Smooth muscle cell (in vitro differentiated cells): ENCODE data around the gene MLEC. TPM values are rescaled to one million over a fixed set of nuclear protein-coding genes. Genes with fewer than 3 reads are reported as not detected.
A peak's percentile ranks its signal among the peaks of the same experiment; 100 is the strongest.

ENCODE experiments used
- DNase-seq: peaks from one replicate; lab custom pipeline; 2025; ENCODE audit not compliant: unreplicated experiment; lab: John Stamatoyannopoulos, UW
- H2AFZ ChIP-seq: fragments of 200-600 bp; sonication (generic); 2 replicates; pipeline ENCODE4 v1.6.0; 2016; ENCODE audit warnings: antibody characterized with exemption, low read depth, mild to moderate bottlenecking
- H3F3A ChIP-seq: fragments of 200-600 bp; sonication (generic); 2 replicates; pipeline ENCODE4 v1.6.0; 2017; ENCODE audit warnings: antibody characterized with exemption, low read depth
- H3K27ac ChIP-seq: fragments of 200-600 bp; sonication (generic); 2 replicates; pipeline ENCODE4 v1.5.1; 2016; ENCODE audit warnings: low read depth, mild to moderate bottlenecking
- H3K27me3 ChIP-seq: fragments of 200-600 bp; sonication (generic); 2 replicates; pipeline ENCODE4 v1.6.1; 2016; ENCODE audit warnings: low read depth, mild to moderate bottlenecking
- H3K36me3 ChIP-seq: fragments of 200-600 bp; sonication (generic); 2 replicates; pipeline ENCODE4 v1.5.1; 2016; ENCODE audit warnings: low read depth
- H3K4me1 ChIP-seq: fragments of 200-600 bp; sonication (generic); 2 replicates; pipeline ENCODE4 v1.5.1; 2016; ENCODE audit warnings: low read depth
- H3K4me2 ChIP-seq: fragments of 200-600 bp; sonication (generic); 2 replicates; pipeline ENCODE4 v1.6.0; 2016; ENCODE audit warnings: mild to moderate bottlenecking
- H3K4me3 ChIP-seq: fragments of 200-600 bp; sonication (generic); 2 replicates; pipeline ENCODE4 v1.5.1; 2016; ENCODE audit warnings: mild to moderate bottlenecking
- H3K79me2 ChIP-seq: fragments of 200-600 bp; sonication (generic); 2 replicates; pipeline ENCODE4 v1.6.0; 2016; ENCODE audit warnings: low read depth, mild to moderate bottlenecking
- H3K9ac ChIP-seq: fragments of 200-600 bp; sonication (generic); 2 replicates; pipeline ENCODE4 v1.6.0; 2016; ENCODE audit warnings: low read depth
- H3K9me3 ChIP-seq: fragments of 200-600 bp; sonication (generic); replicated peaks from 2 replicates; pipeline ENCODE4 v1.5.1; 2016; ENCODE audit warnings: low read depth
- H4K20me1 ChIP-seq: fragments of 200-600 bp; sonication (generic); 2 replicates; pipeline ENCODE4 v1.6.0; 2016; ENCODE audit warnings: low read depth
- WGBS: methylation state at CpG from one replicate; pipeline ENCODE4 v1.1.7; 2016; ENCODE audit warnings: low lambda C conversion rate; 5-methylcytosine and 5-hydroxymethylcytosine counted together
- polyA plus RNA-seq: library from polyadenylated mRNA; unstranded; fragments of >200 nt; fragmentation: Nextera tagmentation; extraction: Ambion mirVana; gene quantifications from 2 replicates; pipeline ENCODE4 v1.2.1, GENCODE V29; 2016
- total RNA-seq: library from RNA; depleted of rRNA; stranded (reverse); fragments of >200 nt; gene quantifications from 2 replicates; pipeline ENCODE4 v1.2.3, GENCODE V29; 2014
- TF ChIP-seq, protein P1 (sequence below): fragments of 200-600 bp; sonication (generic); IDR thresholded peaks from 2 replicates; pipeline ENCODE4 v1.5.1; 2017; ENCODE audit warnings: borderline replicate concordance, mild to moderate bottlenecking, antibody characterized with exemption; ENCODE audit not compliant: insufficient read depth, poor library complexity, severe bottlenecking

Gene MLEC
- total and polyA plus RNA-seq, 2 experiments from 2014 or later, result 70.7 to 230 TPM

DNA sequence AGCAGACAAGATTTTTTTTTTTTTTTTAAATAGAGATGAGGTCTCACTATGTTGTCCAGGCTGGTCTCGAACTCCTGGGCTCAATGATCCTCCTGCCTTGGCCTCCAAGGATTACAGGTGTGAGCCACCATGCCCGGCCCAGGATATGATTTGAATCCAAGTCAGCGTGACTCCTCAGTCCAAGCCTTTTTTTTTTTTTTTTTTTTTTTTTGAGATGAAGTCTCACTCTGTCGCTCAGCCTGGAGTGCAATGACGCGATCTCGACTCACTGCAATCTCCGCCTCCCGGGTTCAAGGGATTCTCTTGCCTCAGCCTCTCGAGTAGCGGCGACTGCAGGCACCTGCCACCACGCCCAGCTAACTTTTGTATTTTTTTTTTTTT, 39.6 kb upstream of the MLEC start:
- Histone ChIP-seq H3K27ac (no peak overlapping the region), H3K27me3 (peaks cover 39% of the 10 kb centered on the region), H3K4me1 (peaks cover 13% of the 10 kb centered on the region), H3K9me3 (no peaks in the 10 kb centered on the region), H4K20me1 (no peaks in the 10 kb centered on the region), H3K4me3 (no peak overlapping the region), H2AFZ (no peak overlapping the region), H3K9ac (no peak overlapping the region), H3K36me3 (no peaks in the 10 kb centered on the region), H3F3A (no peaks in the 10 kb centered on the region), H3K4me2 (no peak overlapping the region), H3K79me2 (no peaks in the 10 kb centered on the region)
- TF ChIP-seq, protein P1, sequence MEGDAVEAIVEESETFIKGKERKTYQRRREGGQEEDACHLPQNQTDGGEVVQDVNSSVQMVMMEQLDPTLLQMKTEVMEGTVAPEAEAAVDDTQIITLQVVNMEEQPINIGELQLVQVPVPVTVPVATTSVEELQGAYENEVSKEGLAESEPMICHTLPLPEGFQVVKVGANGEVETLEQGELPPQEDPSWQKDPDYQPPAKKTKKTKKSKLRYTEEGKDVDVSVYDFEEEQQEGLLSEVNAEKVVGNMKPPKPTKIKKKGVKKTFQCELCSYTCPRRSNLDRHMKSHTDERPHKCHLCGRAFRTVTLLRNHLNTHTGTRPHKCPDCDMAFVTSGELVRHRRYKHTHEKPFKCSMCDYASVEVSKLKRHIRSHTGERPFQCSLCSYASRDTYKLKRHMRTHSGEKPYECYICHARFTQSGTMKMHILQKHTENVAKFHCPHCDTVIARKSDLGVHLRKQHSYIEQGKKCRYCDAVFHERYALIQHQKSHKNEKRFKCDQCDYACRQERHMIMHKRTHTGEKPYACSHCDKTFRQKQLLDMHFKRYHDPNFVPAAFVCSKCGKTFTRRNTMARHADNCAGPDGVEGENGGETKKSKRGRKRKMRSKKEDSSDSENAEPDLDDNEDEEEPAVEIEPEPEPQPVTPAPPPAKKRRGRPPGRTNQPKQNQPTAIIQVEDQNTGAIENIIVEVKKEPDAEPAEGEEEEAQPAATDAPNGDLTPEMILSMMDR, result no peak
- DNase-seq, result no peak
- 92% methylated on average over 13 of the region's 13 CpGs for WGBS

DNA sequence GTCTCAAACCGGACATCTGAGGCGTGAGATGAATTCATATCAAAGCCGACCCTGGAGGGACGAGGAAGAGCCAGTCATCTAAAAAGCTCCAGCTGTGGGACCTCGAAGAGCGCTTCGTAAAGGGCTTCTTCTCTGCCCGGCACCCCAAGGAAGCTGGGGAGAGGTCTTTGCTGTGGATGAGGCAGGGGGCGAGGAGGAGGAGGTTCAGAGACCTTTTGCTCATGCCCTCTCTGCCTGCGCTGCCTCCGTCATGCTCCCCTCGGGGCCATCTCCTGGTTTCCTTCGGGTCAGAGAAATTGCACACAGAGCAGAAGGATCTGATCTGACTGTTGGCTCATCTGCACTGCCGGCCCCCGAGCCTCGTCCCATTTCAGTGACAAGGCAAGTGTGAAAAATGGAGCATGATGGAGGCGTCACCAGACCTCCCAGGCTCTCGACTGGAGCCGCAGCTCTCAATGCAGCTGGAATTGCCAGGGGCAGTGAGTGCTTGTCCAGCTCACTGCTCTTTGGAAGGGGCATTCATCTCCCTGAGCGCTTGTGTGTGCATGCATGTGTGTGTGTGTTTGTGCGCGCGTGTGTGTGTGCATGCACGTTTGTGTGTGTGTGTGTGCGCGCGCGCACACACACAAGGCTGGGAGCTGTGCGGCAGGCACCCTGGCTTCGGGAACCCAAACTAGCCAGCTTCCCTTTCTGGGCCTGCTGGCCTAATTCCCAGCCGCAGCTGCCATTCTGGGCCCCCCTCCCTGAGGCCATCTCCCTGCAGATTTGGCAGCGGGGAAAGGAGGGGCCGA, 37.3 kb upstream of the MLEC start:
- Histone ChIP-seq H3K4me1 (peaks cover 13% of the 10 kb centered on the region), H3K79me2 (no peaks in the 10 kb centered on the region), H3K4me3 (peak overlapping the region; percentile 60), H3K36me3 (no peaks in the 10 kb centered on the region), H3K27ac (no peak overlapping the region), H3F3A (no peaks in the 10 kb centered on the region), H3K4me2 (peak overlapping the region; percentile 98), H3K9me3 (no peaks in the 10 kb centered on the region), H2AFZ (peak overlapping the region; percentile 98), H3K9ac (no peak overlapping the region), H4K20me1 (no peaks in the 10 kb centered on the region), H3K27me3 (peaks cover 16% of the 10 kb centered on the region)
- 60% methylated on average over 31 of the region's 33 CpGs for WGBS
- TF ChIP-seq, protein P1, result no peak
- DNase-seq, result no peak

- H3K9ac ChIP-seq, result no peak overlapping the region
- H2AFZ ChIP-seq, result no peak overlapping the region
- no peak overlapping the region for H3K27ac ChIP-seq
- 88% methylated on average over 12 of the region's 12 CpGs for WGBS
- TF ChIP-seq, protein P1, result no peak
- H3K36me3 ChIP-seq, result no peaks in the 10 kb centered on the region
- peaks cover 13% of the 10 kb centered on the region for H3K4me1 ChIP-seq
- H3K9me3 ChIP-seq, result no peaks in the 10 kb centered on the region
- H3F3A ChIP-seq, result no peaks in the 10 kb centered on the region
- H3K79me2 ChIP-seq, result no peaks in the 10 kb centered on the region
- DNase-seq, result no peak
- H3K4me3 ChIP-seq, result no peak overlapping the region
- H4K20me1 ChIP-seq, result no peaks in the 10 kb centered on the region
- peaks cover 10% of the 10 kb centered on the region for H3K27me3 ChIP-seq
- no peak overlapping the region for H3K4me2 ChIP-seq
Observed at GRCh38 chr12:120650233-120650690, 36.7 kb upstream of the MLEC start.

GRCh38 chr12:120651821-120652220, 35.1 kb upstream of the MLEC start:
- peaks cover 13% of the 10 kb centered on the region for H3K4me1 ChIP-seq
- peak overlapping the region; percentile 38 for H2AFZ ChIP-seq
- TF ChIP-seq, protein P1, result no peak
- peak overlapping the region; percentile 31 for H3K4me2 ChIP-seq
- no peak for DNase-seq
- WGBS, result 61% methylated on average over 5 of the region's 5 CpGs
- H3K27ac ChIP-seq, result no peak overlapping the region
- H3K9ac ChIP-seq, result no peak overlapping the region
- H3K27me3 ChIP-seq, result no peaks in the 10 kb centered on the region
- no peaks in the 10 kb centered on the region for H3K9me3 ChIP-seq
- no peak overlapping the region for H3K4me3 ChIP-seq
- H3K79me2 ChIP-seq, result no peaks in the 10 kb centered on the region
- no peaks in the 10 kb centered on the region for H3F3A ChIP-seq
- H3K36me3 ChIP-seq, result no peaks in the 10 kb centered on the region
- no peaks in the 10 kb centered on the region for H4K20me1 ChIP-seq
